ENCODE measurements around the gene CILP2. TPM values are rescaled to one million over a fixed set of nuclear protein-coding genes. Genes with fewer than 3 reads are reported as not detected.

The CILP2 gene
- total RNA-seq, 1 experiment from 2014 or later, result 0.77 TPM

- Histone ChIP-seq H3K4me3 (ENCODE audit: low read depth, low read length, poor library complexity, severe bottlenecking) (no peak overlapping the region), H3K27ac (ENCODE audit: low read depth, low read length, poor library complexity, severe bottlenecking) (no peak overlapping the region), H3K9me3 (ENCODE audit: low read depth, low read length, poor library complexity, severe bottlenecking) (no peaks in the 10 kb centered on the region), H3K36me3 (ENCODE audit: insufficient read depth, low read length, poor library complexity, severe bottlenecking) (peaks cover 53% of the 10 kb centered on the region), H3K27me3 (replicated peaks; ENCODE audit: insufficient read depth, low read depth, low read length, poor library complexity) (no peaks in the 10 kb centered on the region), H3K4me1 (ENCODE audit: insufficient read depth, low read length, poor library complexity, severe bottlenecking) (no peaks in the 10 kb centered on the region)
- TF ChIP-seq, protein P1, sequence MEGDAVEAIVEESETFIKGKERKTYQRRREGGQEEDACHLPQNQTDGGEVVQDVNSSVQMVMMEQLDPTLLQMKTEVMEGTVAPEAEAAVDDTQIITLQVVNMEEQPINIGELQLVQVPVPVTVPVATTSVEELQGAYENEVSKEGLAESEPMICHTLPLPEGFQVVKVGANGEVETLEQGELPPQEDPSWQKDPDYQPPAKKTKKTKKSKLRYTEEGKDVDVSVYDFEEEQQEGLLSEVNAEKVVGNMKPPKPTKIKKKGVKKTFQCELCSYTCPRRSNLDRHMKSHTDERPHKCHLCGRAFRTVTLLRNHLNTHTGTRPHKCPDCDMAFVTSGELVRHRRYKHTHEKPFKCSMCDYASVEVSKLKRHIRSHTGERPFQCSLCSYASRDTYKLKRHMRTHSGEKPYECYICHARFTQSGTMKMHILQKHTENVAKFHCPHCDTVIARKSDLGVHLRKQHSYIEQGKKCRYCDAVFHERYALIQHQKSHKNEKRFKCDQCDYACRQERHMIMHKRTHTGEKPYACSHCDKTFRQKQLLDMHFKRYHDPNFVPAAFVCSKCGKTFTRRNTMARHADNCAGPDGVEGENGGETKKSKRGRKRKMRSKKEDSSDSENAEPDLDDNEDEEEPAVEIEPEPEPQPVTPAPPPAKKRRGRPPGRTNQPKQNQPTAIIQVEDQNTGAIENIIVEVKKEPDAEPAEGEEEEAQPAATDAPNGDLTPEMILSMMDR (conservative IDR thresholded peaks at IDR 0.05; ENCODE audit: low read depth, low read length), result no peak
- TF ChIP-seq EZH2 (IDR thresholded peaks at IDR 0.05; ENCODE audit: borderline replicate concordance, low read depth, low read length, poor library complexity, severe bottlenecking), result no peak
- BruUV-seq (replicated peaks), result no TSS peak
- intact Hi-C loops (cut with micrococcal nuclease; ENCODE audit: unreplicated experiment), result no loop called here
- ChIA-PET POLR2A (ENCODE audit: low non-redundant PET) (no interaction called here), CTCF (interaction anchor here (0.7 kb wide), 1 partner anchor 1013 kb away, joined by 3 read pairs; no protein-coding TSS in a partner anchor)
- DNase-seq (ENCODE audit: low spot score), result no peak
These were observed 30.7 kb upstream of the CILP2 start for GRCh38 chr19:19507354-19507753.

- peaks cover 44% of the 10 kb centered on the region for H3K36me3 ChIP-seq (ENCODE audit: insufficient read depth, low read length, poor library complexity, severe bottlenecking)
- TF ChIP-seq EZH2 (IDR thresholded peaks at IDR 0.05; ENCODE audit: borderline replicate concordance, low read depth, low read length, poor library complexity, severe bottlenecking), result no peak
- TF ChIP-seq, protein P1 (conservative IDR thresholded peaks at IDR 0.05; ENCODE audit: low read depth, low read length), result no peak
- no peak overlapping the region for H3K27ac ChIP-seq (ENCODE audit: low read depth, low read length, poor library complexity, severe bottlenecking)
- no peaks in the 10 kb centered on the region for H3K9me3 ChIP-seq (ENCODE audit: low read depth, low read length, poor library complexity, severe bottlenecking)
- no peak overlapping the region for H3K4me3 ChIP-seq (ENCODE audit: low read depth, low read length, poor library complexity, severe bottlenecking)
- intact Hi-C loops (cut with micrococcal nuclease; ENCODE audit: unreplicated experiment), result no loop called here
- CTCF ChIA-PET, result no interaction called here
- DNase-seq (ENCODE audit: low spot score), result no peak
- POLR2A ChIA-PET (ENCODE audit: low non-redundant PET), result no interaction called here
- H3K4me1 ChIP-seq (ENCODE audit: insufficient read depth, low read length, poor library complexity, severe bottlenecking), result no peaks in the 10 kb centered on the region
- H3K27me3 ChIP-seq (replicated peaks; ENCODE audit: insufficient read depth, low read depth, low read length, poor library complexity), result no peaks in the 10 kb centered on the region
- no TSS peak for BruUV-seq (replicated peaks)
These were observed 29.8 kb upstream of the CILP2 start for GRCh38 chr19:19508217-19508616.

DNA sequence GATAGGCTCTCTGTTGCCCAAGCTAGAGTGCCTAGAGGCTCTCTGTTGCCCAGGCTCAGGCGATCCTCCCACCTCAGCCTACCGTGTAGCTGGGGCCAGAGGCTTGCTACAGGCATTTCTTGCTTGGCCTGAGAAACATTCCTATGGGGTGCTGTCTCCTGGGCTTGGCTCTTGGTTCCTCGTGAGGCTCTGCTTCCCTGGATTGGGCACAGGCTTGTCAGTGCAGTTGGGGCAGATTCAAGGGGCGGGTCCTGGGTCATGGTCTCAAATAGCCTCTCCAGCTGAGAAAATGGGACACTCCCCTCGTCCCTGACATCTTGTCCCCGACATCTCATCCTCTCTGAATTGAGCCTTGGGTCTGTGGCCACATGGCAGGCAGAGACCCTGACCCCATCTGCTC, 27.6 kb upstream of the CILP2 start:
- Histone ChIP-seq H3K4me1 (ENCODE audit: insufficient read depth, low read length, poor library complexity, severe bottlenecking) (no peaks in the 10 kb centered on the region), H3K27me3 (replicated peaks; ENCODE audit: insufficient read depth, low read depth, low read length, poor library complexity) (no peaks in the 10 kb centered on the region), H3K4me3 (ENCODE audit: low read depth, low read length, poor library complexity, severe bottlenecking) (no peak overlapping the region), H3K9me3 (ENCODE audit: low read depth, low read length, poor library complexity, severe bottlenecking) (no peaks in the 10 kb centered on the region), H3K36me3 (ENCODE audit: insufficient read depth, low read length, poor library complexity, severe bottlenecking) (peaks cover 23% of the 10 kb centered on the region), H3K27ac (ENCODE audit: low read depth, low read length, poor library complexity, severe bottlenecking) (no peak overlapping the region)
- intact Hi-C loops (cut with micrococcal nuclease; ENCODE audit: unreplicated experiment), result no loop called here
- ChIA-PET POLR2A (ENCODE audit: low non-redundant PET) (interaction anchor here (0.6 kb wide), 1 partner anchor 172 kb away, joined by 5 read pairs; no protein-coding TSS in a partner anchor), CTCF (no interaction called here)
- no TSS peak for BruUV-seq (replicated peaks)
- no peak for DNase-seq (ENCODE audit: low spot score)
- no peak for TF ChIP-seq EZH2 (IDR thresholded peaks at IDR 0.05; ENCODE audit: borderline replicate concordance, low read depth, low read length, poor library complexity, severe bottlenecking)
- TF ChIP-seq, protein P1 (conservative IDR thresholded peaks at IDR 0.05; ENCODE audit: low read depth, low read length), result no peak
